Osteocyte (in vitro differentiated cells): Measurements from ENCODE around the gene SKIC2. TPM values are rescaled to one million over a fixed set of nuclear protein-coding genes. Genes with fewer than 3 reads are reported as not detected.
"Not testable (repeated sequence)": the region's sequence is repeated elsewhere in the genome, so short reads cannot be mapped to it uniquely, and the experiment has no call there.

ENCODE experiments used
- DNase-seq: peaks from one replicate; pipeline ENCODE4 v3.0.0; 2021; ENCODE audit warnings: mixed read lengths; ENCODE audit not compliant: unreplicated experiment; ENCODE audit errors: extremely low spot score
- H3K27ac Mint-ChIP-seq: one replicate; pipeline ENCODE4 v1.8.0; 2021; ENCODE audit warnings: mild to moderate bottlenecking, mixed read lengths; ENCODE audit not compliant: unreplicated experiment
- H3K27me3 Mint-ChIP-seq: one replicate; pipeline ENCODE4 v1.8.0; 2021; ENCODE audit warnings: mixed read lengths; ENCODE audit not compliant: unreplicated experiment
- H3K36me3 Mint-ChIP-seq: one replicate; pipeline ENCODE4 v1.8.0; 2021; ENCODE audit warnings: mixed read lengths; ENCODE audit not compliant: unreplicated experiment
- H3K4me1 Mint-ChIP-seq: one replicate; pipeline ENCODE4 v1.8.0; 2021; ENCODE audit warnings: mixed read lengths; ENCODE audit not compliant: unreplicated experiment
- H3K4me3 Mint-ChIP-seq: one replicate; pipeline ENCODE4 v1.8.0; 2021; ENCODE audit warnings: mild to moderate bottlenecking, moderate library complexity, mixed read lengths; ENCODE audit not compliant: unreplicated experiment
- H3K9me3 Mint-ChIP-seq: one replicate; pipeline ENCODE4 v1.8.0; 2021; ENCODE audit warnings: mixed read lengths; ENCODE audit not compliant: unreplicated experiment
- total RNA-seq: library from RNA; stranded (reverse); gene quantifications from 2 replicates; pipeline ENCODE4 v1.2.1, GENCODE V29; 2021

The SKIC2 gene
- total RNA-seq, 1 donor from 2014 or later, result 84.3 TPM

DNA sequence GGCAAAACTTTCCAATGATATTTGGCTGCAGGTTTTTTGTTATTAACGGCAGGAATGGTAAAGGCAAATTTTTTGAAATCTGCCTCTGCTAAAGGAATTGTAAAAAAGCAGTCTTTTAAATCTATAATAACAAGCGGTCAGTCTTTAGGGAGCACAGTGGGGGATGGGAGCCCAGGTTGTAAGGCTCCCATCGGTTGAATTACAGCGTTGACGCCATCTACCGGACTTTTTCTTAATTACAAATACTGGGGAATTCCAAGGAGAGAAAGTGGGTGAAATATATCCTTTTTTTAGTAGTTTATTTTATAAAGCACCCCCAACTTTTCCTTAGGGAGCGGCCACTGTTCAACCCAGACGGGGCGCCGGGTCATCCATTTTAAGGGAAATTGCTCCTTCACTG lies 30.4 kb downstream of the SKIC2 start:
- not testable (repeated sequence) for DNase-seq, H3K27ac Mint-ChIP-seq, H3K4me3 Mint-ChIP-seq, H3K36me3 Mint-ChIP-seq, H3K9me3 Mint-ChIP-seq, H3K4me1 Mint-ChIP-seq, H3K27me3 Mint-ChIP-seq

DNA sequence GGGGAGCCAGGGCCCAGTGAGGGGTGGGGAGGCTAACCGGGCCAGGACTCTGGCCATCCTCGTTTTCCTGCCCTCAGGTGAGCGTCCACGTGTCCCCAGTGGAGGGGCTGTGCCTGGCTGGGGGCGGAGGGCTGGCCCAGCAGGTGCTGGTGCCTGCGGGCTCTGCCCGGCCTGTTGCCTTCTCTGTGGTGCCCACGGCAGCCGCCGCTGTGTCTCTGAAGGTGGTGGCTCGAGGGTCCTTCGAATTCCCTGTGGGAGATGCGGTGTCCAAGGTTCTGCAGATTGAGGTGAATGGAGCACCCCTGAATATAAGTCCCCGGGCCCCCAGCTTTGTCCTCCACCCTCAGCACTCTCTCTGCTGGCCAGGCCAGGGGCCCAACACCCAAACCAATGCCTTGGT lies 35.4 kb downstream of the SKIC2 start:
- H3K27ac Mint-ChIP-seq, H3K27me3 Mint-ChIP-seq, H3K4me3 Mint-ChIP-seq, H3K36me3 Mint-ChIP-seq, DNase-seq, H3K9me3 Mint-ChIP-seq, H3K4me1 Mint-ChIP-seq: not testable (repeated sequence)

DNA sequence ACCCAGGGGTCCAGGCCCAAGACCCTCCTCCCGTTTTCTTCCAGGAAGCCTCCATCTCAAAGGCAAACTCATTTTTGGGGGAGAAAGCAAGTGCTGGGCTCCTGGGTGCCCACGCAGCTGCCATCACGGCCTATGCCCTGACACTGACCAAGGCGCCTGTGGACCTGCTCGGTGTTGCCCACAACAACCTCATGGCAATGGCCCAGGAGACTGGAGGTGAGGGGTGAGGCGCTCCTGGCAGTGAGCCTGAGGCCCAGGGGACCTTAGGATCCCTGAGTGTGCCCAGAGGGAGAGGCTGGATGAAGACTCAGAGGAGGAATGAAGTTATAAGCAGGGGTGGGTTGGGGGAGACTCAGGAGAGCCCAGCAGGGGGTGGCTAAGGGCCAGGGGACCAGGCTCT lies 37.4 kb downstream of the SKIC2 start:
- H3K27ac Mint-ChIP-seq, H3K36me3 Mint-ChIP-seq, H3K9me3 Mint-ChIP-seq, H3K4me3 Mint-ChIP-seq, DNase-seq, H3K27me3 Mint-ChIP-seq, H3K4me1 Mint-ChIP-seq: not testable (repeated sequence)

DNA sequence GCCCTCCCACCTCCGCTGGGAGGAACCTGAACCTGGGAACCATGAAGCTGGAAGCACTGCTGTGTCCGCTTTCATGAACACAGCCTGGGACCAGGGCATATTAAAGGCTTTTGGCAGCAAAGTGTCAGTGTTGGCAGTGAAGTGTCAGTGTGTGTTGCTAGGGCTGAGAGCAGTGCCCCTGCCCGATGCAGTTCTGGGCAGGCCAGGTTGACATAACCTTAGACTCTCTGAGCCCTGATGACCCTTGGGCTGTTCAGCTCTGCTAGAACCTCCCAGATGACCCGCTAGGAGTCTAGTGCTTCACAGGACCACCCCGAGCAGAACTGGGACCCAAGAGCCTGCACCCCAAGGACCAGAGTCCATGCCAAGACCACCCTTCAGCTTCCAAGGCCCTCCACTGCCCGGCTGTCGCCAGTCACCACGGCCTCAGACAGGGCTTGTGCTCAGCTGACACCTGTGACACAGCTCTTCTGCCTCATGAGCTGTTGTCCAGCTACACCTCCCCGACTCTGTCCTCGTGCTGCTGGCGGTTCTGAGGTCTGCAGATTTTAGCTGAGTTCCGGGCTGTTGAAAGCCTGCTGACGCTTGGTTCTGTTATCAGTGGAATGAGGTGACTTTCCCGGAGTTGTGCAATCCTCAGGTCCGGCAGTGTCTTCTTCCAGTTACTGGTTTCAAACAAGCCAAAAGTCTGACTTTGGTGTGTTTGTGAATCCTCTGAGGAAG lies 43.7 kb downstream of the SKIC2 start:
- H3K4me3 Mint-ChIP-seq, H3K27ac Mint-ChIP-seq, H3K27me3 Mint-ChIP-seq, H3K36me3 Mint-ChIP-seq, DNase-seq, H3K9me3 Mint-ChIP-seq, H3K4me1 Mint-ChIP-seq: not testable (repeated sequence)

DNA sequence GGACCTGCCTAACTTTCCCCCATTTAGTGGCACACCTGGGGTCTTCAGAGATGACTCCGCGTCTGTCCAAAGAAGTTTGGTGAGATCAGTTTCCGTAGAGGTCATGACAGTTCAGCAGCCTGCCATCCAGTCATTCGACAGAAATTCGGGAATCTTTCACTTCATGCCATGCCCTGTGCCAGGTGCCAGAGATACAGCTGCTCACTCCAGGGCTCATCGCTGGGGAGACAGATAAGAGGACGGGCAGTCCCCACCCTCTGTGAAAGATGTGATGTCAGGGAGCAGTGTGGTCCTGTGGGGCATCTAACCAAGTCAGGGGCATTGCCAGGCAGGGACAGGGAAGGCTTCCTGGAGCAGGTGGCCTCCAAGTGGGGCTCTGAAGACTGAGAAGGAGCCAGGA lies 44.3 kb downstream of the SKIC2 start:
- not testable (repeated sequence) for H3K9me3 Mint-ChIP-seq, H3K4me1 Mint-ChIP-seq, H3K27ac Mint-ChIP-seq, H3K27me3 Mint-ChIP-seq, DNase-seq, H3K36me3 Mint-ChIP-seq, H3K4me3 Mint-ChIP-seq

DNA sequence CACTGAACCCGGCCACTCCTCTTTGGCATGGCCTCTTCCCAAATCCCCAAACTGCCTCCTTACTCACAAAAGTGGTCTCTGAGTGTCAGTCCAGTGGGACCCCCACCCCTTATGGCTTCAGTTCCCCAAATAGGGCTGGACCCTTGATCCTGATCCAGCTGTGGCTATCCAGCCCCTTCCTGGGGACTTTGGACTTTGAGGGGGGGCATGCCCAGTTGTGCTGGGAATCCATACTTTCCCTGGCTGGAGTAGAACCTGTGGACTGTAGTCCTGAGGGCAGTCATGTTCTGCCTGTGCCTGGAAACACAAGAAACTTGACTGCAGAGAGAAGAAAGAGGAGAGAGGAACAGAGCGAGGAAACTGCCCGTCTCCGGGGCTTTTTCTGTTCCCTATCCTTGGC lies 45.4 kb downstream of the SKIC2 start:
- H3K4me3 Mint-ChIP-seq, DNase-seq, H3K27me3 Mint-ChIP-seq, H3K36me3 Mint-ChIP-seq, H3K9me3 Mint-ChIP-seq, H3K27ac Mint-ChIP-seq, H3K4me1 Mint-ChIP-seq: not testable (repeated sequence)

DNA sequence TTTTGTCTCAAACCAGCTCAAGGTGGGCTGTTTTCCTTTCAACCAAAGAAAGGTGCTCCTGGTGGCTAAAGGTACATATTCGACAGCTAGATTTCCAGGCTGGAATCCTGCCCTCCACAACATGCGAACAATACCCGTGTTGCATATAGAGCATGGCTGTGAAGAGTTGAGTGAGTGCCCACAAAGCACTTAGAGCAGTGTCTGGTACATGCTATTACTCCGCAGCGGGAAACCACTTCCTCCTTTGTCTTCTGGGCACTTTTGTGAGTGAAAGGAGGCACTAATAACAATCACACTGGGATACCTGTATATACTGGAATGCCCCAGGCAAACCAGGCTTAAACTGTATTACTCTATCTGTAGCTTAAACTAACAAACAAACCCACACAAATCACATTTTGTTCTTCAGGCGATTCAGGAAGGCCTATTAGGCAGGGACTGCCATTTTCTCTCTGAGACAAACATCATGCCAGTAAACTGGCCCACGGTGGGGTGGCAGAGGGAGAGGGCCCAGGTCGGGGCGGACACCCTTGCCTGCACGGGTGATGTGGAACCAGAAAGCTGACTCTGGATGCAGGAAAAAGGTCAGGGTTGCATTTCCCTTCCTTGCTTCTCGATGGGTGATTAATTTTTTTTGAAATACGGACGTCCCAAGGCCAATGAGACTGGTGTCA lies 46.0 kb downstream of the SKIC2 start:
- H3K27ac Mint-ChIP-seq, H3K9me3 Mint-ChIP-seq, H3K4me1 Mint-ChIP-seq, H3K36me3 Mint-ChIP-seq, DNase-seq, H3K4me3 Mint-ChIP-seq, H3K27me3 Mint-ChIP-seq: not testable (repeated sequence)

DNA sequence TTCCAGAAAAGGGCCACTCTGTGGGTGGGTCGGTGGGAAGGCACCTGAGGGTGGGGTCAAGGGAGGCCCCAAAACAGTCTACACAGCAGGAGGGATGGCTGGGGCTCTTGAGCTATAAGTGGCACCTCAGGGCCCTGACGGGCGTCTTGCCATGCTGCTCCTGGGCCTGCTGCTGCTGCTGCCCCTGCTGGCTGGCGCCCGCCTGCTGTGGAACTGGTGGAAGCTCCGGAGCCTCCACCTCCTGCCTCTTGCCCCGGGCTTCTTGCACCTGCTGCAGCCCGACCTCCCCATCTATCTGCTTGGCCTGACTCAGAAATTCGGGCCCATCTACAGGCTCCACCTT lies 46.5 kb downstream of the SKIC2 start:
- not testable (repeated sequence) for H3K4me1 Mint-ChIP-seq, DNase-seq, H3K27me3 Mint-ChIP-seq, H3K36me3 Mint-ChIP-seq, H3K9me3 Mint-ChIP-seq, H3K27ac Mint-ChIP-seq, H3K4me3 Mint-ChIP-seq

DNA sequence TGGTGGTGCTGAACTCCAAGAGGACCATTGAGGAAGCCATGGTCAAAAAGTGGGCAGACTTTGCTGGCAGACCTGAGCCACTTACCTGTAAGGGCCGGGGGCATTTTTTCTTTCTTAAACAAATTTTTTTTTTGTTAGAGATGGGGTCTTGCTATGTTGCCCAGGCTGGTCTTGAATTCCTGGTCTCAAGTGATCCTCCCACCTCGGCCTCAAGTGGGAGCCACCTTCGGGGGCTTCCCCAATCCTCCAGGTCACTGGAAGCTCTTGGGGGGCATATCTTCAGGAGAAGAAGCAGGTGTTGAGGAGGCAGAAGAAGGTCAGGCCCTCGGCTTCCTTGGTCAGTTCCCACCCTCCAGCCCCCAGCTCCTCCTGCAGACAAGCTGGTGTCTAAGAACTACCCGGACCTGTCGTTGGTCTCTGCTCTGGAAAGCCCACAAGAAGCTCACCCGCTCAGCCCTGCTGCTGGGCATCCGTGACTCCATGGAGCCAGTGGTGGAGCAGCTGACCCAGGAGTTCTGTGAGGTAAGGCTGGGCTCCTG lies 47.1 kb downstream of the SKIC2 start:
- H3K27ac Mint-ChIP-seq, H3K9me3 Mint-ChIP-seq, DNase-seq, H3K4me3 Mint-ChIP-seq, H3K4me1 Mint-ChIP-seq, H3K36me3 Mint-ChIP-seq, H3K27me3 Mint-ChIP-seq: not testable (repeated sequence)

DNA sequence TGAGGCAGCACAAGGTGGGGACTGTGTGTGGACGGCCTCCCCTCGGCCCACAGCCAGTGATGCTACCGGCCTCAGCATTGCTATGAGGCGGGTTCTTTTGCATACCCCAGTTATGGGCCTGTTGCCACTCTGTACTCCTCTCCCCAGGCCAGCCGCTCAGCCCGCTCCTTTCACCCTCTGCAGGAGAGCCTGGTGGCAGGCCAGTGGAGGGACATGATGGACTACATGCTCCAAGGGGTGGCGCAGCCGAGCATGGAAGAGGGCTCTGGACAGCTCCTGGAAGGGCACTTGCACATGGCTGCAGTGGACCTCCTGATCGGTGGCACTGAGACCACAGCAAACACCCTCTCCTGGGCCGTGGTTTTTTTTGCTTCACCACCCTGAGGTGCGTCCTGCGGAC lies 48.1 kb downstream of the SKIC2 start:
- H3K4me3 Mint-ChIP-seq, H3K4me1 Mint-ChIP-seq: not testable (repeated sequence)

DNA sequence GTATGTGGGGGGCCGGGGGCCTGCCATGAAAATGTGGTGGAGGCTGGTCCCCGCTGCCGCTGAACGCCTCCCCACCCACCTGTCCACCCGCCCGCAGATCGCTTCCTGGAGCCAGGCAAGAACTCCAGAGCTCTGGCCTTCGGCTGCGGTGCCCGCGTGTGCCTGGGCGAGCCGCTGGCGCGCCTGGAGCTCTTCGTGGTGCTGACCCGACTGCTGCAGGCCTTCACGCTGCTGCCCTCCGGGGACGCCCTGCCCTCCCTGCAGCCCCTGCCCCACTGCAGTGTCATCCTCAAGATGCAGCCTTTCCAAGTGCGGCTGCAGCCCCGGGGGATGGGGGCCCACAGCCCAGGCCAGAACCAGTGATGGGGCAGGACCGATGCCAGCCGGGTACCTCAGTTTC lies 49.1 kb downstream of the SKIC2 start:
- H3K27ac Mint-ChIP-seq, H3K9me3 Mint-ChIP-seq, H3K27me3 Mint-ChIP-seq, DNase-seq, H3K4me3 Mint-ChIP-seq, H3K36me3 Mint-ChIP-seq, H3K4me1 Mint-ChIP-seq: not testable (repeated sequence)

More for the DNA sequence above, 48.1 kb downstream of the SKIC2 start:
- not testable (repeated sequence) for H3K36me3 Mint-ChIP-seq, H3K27me3 Mint-ChIP-seq, H3K27ac Mint-ChIP-seq, DNase-seq, H3K9me3 Mint-ChIP-seq

DNA sequence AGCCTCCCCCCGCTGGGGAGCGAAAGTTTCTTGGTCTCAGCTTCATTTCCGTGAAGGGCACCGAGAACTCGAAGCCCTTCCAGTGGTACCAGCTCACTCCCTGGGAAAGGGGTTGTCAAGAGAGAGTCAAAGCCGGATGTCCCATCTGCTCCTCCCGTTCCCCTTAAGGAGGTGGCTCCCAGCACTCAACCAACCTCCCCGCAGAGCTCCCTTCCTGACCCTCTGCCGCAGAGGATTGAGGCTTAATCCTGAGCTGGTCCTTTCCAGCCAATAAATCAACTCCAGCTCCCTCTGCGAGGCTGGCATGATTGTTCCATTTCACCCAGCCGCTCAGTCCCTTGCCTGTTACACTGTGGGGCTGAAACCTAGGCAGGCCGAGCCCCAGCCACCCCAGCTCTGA lies 49.6 kb downstream of the SKIC2 start:
- H3K4me3 Mint-ChIP-seq, H3K36me3 Mint-ChIP-seq, DNase-seq, H3K9me3 Mint-ChIP-seq, H3K27ac Mint-ChIP-seq, H3K4me1 Mint-ChIP-seq, H3K27me3 Mint-ChIP-seq: not testable (repeated sequence)
